Astrocyte of the spinal cord (primary cell): ENCODE results near the gene PLSCR3.
"Not testable (repeated sequence)": the region's sequence is repeated elsewhere in the genome, so short reads cannot be mapped to it uniquely, and the experiment has no call there.

ENCODE experiments used
- DNase-seq: peaks from one replicate; pipeline ENCODE4 v3.0.0; 2011; ENCODE audit warnings: low read depth, low spot score
- H3K4me3 ChIP-seq: 2 replicates; pipeline ENCODE4 v1.5.1; 2011; ENCODE audit warnings: low read depth, mild to moderate bottlenecking, low read length, moderate library complexity
- CTCF ChIP-seq: IDR thresholded peaks from 2 replicates; pipeline ENCODE4 v1.5.1; 2012; ENCODE audit warnings: low read depth, mild to moderate bottlenecking, low read length, inconsistent platforms
- in situ Hi-C: cut with HindIII; loops from 2 replicates; pipeline ENCODE4 v1.10.0; 2017; ENCODE audit warnings: low sequenced_read_pairs

The PLSCR3 gene

DNA sequence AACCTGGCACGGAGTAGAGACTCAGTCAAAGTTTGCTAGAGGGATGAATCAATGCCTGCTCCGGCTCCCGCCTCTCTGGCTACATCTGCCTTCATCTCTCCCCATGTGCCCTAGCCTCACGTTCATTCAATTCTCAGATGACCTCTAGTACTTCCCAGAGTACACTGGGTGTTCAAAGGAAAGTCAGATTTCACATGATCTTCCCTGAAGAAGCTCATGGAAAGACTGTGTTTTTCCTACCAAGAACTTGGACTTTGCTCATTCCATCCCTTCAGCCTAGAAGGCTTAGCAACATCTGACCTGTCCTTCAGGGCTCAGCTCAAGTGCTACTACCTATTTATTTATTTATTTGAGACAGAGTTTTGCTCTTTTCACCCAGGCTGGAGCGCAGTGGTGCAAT lies 24.5 kb downstream of the PLSCR3 start:
- DNase-seq, result no peak
- in situ Hi-C loops, result no loop called here

DNA sequence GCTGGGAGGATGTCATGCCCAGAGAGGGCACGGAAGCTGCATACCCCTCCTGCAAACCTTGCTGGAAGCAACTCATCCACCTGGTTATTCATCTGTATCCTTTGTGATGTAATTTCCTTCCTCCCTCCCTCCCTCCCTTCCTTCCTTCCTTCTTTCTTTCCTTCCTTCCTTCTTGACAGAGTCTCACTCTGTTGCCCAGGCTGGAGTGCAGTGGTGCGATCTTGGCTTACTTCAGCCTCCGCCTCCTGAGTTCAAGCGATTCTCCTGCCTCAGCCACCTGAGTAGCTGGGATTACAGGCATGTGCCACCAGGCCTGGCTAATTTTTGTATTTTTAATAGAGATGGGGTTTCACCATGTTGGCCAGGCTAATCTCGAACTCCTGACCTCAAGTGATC lies 25.7 kb downstream of the PLSCR3 start:
- H3K4me3 ChIP-seq, DNase-seq, in situ Hi-C loops: not testable (repeated sequence)

More for the DNA sequence above, 24.5 kb downstream of the PLSCR3 start:
- no peak for TF ChIP-seq CTCF
- no peak overlapping the region for H3K4me3 ChIP-seq

GRCh38 chr17:7367918-7368598 lies 26.3 kb downstream of the PLSCR3 start:
- no peak for TF ChIP-seq CTCF
- in situ Hi-C loops, result no loop called here
- no peak overlapping the region for H3K4me3 ChIP-seq
- no peak for DNase-seq

- no peak overlapping the region for H3K4me3 ChIP-seq
- in situ Hi-C loops, result no loop called here
- DNase-seq, result no peak
- no peak for TF ChIP-seq CTCF
These were observed 27.2 kb downstream of the PLSCR3 start for GRCh38 chr17:7367083-7367482.

GRCh38 chr17:7365963-7366362 lies 28.4 kb downstream of the PLSCR3 start:
- H3K4me3 ChIP-seq, in situ Hi-C loops, DNase-seq: not testable (repeated sequence)

- H3K4me3 ChIP-seq, result no peak overlapping the region
- in situ Hi-C loops, result no loop called here
- no peak for TF ChIP-seq CTCF
- DNase-seq, result no peak
These were observed 31.0 kb downstream of the PLSCR3 start for GRCh38 chr17:7363311-7363710.

GRCh38 chr17:7361906-7362305 lies 32.4 kb downstream of the PLSCR3 start:
- TF ChIP-seq CTCF, result no peak
- DNase-seq, result no peak
- in situ Hi-C loops, result no loop called here
- no peak overlapping the region for H3K4me3 ChIP-seq

DNA sequence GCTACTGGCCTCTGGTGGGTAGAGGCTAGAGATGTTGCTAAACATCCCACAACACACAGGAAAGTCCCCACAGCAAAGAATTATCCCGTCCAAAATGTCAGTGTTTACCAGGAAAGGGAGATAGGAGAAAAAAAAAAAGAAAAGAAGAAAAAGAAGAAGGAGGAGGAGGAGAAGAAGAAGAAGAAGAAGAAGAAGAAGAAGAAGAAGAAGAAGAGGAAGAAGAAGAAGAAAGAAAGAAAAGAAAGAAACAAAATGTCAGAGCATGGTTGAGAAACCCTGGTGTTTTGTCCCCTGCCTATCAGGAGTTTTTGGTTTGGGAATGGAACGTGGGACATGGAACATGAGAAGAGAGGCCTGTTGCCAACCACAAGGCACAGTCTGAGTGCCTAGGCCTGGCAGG lies 36.9 kb downstream of the PLSCR3 start:
- in situ Hi-C loops, result no loop called here
- DNase-seq, result no peak
- H3K4me3 ChIP-seq, result no peak overlapping the region
- no peak for TF ChIP-seq CTCF
